GM18868 (cell line): ENCODE measurements around the gene SPAG16.
"Not testable (repeated sequence)": the region's sequence is repeated elsewhere in the genome, so short reads cannot be mapped to it uniquely, and the experiment has no call there.

Source experiments
- ATAC-seq: cut with Tn5 transposase; IDR thresholded peaks from one replicate; pipeline ENCODE4 v1.9.1; 2021; ENCODE audit warnings: mild to moderate bottlenecking, moderate library complexity; ENCODE audit not compliant: unreplicated experiment

The SPAG16 gene

DNA sequence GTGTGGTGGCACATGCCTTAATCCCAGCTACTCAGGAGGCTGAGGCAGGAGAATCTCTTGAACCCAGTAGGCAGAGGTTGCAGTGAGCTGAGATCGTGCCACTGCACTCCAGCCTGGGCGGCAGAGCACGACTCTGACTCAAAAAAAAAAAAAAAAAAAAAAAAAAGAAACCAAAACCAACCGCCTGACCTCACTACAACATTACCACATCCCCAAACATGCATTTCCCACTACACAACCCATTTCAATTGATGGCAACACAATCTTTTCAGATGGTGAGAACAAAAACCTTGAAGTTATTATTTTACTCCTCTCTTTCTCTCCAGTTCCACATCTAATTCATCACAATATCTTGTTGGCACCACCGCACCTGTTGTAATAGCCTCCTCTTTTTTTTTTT, 778.0 kb downstream of the SPAG16 start:
- ATAC-seq, result not testable (repeated sequence)

DNA sequence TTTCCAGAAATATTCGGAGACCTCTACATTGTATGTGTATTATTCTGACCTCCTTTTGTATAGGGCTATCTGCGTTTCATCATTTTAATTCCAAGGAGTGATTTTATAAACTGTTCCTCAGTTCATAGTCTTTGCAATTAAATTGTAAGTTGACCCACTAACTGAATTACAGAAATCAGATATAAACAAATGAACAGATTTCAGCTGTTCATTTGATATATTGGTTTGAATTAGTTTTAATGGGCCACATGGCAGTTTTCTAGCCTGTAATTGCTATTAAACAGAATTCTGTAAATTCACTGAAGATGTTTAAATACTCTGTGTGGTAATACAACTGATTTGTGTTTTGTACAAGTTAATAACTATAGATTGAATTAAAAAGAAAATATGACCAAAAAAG, 780.2 kb downstream of the SPAG16 start:
- no peak for ATAC-seq

DNA sequence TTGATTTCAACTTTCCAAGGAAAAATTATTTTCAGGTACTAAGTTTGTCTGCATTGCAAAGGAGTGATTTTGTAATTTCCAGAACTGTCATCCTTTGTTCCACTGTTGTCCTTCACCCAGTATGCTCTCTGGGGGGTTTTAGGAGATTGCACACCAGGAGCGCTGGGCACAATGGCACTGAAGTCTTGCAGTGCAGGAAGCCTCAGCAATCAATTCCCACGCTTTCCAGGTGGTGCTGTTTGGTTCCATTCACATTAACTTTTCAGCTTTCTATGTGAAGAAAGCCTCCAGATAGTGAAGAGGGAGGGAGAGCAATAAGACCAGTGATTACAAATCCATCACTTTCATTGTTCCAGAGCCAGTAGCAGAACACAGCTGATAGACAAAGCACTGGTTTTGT, 782.6 kb downstream of the SPAG16 start:
- ATAC-seq, result no peak

DNA sequence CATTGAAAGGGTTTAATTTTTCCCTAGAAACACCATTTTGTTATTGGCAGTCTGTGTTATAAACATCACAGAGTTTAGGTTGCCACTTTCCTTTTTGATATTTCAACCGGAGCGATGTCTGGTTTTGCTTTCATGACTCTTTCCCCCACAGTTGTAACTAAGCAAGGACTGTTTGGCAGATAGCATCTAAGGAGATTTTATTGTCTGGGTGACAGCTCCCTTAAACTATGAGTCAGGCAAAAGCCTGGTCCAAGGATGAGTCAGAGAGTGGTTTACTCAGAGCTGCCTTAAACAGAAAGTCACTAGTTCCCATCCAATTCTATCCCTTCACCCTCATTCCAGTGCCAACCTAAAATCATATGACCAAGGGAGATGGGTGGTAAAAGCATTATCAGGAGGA, 785.0 kb downstream of the SPAG16 start:
- ATAC-seq, result peak; percentile 87

DNA sequence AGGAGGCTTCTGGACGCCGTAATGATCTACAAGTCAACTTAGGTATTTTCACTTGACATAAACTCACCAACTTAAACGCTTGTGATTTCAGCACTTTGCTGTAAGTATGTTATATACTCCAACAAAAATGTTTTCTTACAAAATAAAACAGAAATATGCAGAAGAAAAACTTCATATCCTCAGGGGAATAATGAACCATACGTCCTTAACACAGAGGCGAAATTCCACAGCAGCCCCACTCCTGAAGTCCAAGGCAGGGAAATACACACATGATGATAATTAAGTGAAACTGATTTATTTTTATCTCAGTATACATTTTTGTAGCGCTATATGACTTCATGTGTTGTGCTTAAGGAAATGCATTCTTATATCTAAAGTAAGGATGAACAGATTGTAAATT, 791.2 kb downstream of the SPAG16 start:
- ATAC-seq, result no peak

DNA sequence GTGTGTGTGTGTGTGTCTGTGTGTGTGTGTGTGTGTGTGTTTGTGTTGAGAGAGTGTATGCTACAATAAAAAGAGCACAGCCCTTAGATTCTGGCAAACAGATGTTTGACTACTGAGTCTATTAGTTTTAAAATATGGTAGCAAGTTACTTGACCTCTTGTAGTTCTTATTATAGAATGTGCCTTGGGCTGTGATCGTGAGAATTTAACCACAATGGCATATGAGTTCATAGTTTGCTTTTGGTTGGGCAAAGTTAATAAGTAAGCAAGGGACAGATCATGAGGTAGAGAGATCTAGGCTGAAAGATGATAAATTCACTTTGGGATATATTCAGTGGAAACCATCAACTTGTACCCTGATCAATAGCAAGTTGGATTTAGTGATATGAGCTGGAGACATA, 792.3 kb downstream of the SPAG16 start:
- no peak for ATAC-seq

DNA sequence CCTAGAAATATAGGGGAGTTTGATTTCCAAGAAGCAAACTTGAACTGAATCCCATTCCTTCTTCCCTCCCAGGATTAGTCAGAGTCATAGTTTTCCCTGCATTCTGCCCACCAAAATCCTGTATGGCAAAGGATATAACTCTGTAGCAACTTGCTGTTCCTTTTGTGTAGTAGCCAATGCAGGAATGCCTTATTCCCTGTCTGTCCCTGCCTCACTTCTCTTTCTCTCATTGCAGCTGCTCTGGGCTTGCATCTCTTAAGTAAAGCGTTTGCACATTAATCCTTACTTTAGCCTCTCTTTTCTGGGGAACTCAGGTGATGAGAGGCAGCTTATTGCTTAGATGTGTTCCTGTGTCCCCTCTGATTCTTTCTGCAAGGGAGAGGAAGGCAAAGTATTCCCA, 793.5 kb downstream of the SPAG16 start:
- no peak for ATAC-seq

DNA sequence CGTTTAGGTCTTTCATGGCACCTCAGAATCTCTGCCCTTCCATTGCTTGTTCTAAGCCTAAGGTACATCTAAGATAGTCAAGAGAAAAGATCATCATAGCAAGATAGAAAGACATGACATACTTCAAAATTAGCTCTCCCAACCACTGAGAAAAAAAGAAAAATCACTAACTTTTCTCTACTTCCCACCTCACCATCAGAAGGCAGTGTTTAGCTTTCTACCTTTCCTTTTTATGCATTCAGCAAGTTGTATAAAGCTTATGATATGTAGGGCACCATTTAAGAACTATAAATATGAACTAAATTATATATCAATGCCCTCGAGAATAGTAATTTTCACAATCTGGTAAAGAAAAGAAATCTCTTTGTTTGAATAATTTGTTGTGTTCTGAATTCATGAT, 794.8 kb downstream of the SPAG16 start:
- ATAC-seq, result no peak

DNA sequence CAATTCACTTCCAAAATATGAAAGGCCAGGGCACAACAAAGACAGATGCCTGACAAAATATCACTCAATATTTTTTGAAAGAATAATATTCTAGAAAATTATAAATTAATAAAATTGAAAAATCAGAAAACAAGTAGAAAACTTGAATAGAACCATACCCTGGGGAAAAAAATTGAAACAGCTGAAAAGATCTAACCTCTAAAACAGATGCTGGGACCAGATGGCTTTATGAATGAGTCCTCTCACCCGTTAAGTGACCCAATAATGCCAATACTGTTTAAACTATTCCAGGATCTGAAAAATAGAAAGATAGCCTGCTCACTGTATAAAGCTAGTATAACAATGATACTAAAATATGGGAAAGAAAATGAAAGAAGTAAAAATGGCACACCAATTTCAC, 804.3 kb downstream of the SPAG16 start:
- ATAC-seq, result no peak

DNA sequence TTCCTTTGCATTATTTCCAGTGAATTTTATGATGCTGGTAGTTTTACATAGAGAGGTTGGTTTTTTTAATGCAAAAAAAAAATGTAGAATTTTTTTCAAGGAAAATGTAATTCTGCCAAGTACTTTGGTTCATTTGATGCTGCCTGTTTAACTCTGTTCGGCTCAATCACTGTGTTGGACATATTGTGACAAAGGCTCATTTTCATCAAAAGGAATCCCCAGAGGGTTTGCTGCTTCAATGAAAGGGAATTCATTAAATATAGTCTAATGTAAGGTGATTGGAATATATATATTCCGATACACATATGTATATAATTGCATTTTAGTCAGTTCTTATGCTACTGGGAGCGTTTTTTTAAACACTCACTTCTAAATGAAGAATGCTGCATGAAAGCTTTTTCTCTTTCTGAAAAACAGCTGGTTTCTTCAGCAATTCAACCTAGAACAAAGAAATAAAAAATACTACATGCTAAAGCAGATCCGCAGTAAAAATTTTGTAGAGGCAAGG, 812.0 kb downstream of the SPAG16 start:
- no peak for ATAC-seq

DNA sequence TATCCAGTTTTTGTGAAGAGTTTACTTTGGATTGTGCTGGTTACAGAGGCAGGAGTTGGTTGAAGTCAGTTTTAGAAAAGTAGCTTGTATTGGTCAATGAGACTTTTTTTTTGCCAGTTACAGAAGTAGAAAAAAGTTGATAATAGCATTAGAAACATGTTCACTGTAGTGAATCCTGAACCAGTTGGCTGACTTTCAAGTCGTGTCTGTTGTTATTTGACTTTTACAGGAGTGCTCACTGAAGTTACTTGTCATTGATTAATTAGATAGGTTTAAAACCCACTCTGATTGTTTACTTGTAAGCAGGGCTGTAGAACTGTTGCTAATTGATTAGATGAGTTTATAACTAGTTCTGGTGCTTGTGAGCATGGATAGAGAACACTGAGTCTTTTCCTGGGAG, 814.5 kb downstream of the SPAG16 start:
- ATAC-seq, result no peak

DNA sequence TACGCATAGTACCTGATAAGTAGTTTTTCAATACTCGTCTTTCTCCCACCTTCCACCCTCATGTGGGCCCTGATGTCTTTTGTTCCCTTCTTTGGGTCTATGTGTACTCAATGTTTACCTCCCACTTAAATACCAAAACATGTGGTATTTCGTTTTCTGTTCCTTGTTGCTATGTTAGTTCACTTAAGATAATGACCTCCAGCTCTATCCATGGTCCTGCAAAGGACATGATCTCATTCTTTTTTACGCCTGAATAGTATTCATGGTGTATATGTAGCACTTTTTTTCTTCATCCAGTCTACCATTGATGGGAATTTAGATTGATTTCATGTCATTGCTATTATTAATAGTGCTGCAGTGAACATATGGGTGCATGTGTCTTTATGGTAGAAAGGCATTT, 816.2 kb downstream of the SPAG16 start:
- no peak for ATAC-seq

DNA sequence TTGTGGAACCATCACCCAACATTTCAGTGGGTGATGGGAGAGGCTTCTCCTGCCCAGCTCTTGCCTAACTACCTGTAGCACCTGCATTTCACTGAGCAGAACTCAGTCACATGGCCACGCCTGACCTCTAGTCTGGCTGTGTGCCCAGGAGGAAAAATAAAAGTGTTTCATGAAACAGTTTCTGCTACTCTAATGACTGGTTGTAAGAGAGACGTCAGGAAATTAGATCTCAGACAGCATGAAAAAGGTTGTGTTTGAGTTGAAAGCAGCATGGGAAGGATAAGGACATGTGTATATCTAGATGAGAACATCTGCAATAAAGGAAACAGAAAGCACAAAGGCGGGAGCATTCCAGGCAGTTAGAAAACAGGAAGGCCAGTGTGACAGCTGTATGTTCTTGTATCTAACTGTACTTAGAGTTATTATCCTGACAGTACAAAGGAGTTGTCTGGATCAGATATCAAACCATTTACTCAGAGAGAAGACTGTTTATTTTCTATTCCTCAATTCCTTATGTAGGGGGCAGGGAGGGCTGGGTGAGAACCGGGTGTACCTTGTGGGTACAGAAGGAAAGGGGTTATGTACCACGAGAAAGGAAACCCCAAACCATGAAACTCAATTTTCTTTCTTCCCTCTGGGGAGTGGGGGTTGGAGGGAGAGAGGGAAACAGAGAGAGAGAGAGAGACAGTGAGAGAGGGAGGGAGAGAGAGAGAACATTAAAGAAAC, 819.2 kb downstream of the SPAG16 start:
- ATAC-seq, result no peak

DNA sequence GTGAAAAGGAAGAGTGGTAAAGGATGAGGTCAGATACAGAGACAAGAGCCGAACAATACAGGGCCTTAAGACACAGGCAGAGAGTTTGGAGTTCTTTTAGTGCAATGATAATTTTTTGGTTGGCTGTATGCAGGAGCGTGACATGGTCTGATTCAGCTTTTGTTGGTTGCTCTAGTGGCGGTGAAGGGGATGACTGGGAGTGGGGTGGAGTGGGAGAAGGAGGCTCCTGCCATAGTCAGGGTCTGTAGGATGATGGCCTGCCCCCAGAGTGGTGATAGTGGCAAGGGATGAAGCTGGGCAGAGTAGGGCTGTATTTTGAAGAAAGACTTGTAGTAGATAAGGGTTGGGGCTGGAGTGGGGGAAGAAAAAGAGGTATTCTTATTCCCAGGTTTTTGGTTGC, 820.0 kb downstream of the SPAG16 start:
- ATAC-seq, result no peak

DNA sequence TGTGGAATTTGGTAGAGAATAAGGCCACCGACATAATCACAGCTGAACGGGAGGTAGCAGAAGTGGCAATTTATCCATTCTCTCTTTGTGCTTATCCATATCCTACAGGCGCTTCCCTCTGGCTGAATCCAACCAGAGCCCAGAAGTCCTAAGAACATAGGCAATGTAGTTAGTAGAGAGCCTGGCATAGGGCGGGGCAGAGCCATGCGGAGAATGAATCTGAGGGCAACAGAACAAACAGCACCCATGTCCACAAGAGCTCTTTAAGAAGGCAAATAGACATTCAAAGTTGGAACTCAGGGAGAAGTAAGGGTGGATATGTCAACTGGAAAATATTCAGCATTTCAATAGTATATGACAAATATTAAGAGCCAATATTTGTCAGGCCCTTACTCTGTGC, 820.7 kb downstream of the SPAG16 start:
- no peak for ATAC-seq

DNA sequence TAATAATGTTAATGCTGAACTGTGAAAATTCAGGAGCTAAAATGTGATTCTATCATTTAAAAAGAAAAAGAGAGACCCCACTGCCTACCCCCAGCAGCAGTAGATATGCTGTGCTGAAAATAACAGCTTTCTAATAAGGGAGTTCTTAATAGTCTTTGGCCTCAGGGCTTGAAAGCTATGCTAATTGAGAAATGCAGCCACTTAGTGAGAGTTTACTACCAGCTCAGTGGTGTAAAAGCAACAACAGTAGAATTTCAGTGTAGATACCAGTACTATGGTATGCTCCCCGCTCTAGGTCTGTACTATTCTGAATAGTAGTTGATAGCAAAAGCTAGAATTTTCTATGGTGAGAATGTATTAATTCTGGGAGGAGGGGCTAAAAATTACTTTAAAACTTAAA, 823.5 kb downstream of the SPAG16 start:
- no peak for ATAC-seq

DNA sequence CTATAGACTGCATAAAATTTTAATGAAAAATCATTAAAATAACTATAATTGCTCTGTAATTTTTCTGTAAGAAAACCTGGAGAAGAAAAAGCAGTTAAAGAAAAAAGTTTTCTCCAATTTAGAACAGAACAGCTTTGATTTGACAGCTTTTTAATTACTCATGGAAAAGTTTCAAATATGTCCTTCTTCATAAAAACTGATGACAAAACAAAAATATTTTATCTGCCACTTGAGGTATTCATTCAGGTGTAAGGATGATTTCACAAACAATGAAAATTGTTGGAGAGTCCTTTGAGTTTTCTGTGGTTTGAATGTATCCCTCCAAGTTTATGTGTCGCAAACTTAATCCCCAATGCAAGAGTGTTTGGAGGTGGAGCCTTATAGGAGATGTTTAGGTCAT, 824.3 kb downstream of the SPAG16 start:
- no peak for ATAC-seq

DNA sequence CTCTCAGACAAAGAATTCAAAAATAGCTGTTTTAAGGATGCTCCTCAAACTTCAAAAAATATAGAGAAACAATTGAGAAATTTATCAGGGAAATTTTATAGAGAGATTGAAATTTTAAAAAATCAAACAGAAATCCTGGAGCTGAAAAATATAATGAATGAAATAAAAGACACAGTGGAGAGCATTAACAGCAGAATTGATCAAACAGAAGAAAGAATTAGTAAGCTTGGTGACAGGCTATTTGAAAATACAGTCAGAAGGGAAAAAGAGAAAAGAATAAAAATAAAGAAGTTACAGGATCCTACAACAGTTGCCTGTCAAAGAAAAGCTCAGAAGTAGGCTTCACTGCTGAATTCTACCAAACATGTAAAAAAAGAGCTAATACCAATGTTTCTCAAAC, 832.8 kb downstream of the SPAG16 start:
- no peak for ATAC-seq

DNA sequence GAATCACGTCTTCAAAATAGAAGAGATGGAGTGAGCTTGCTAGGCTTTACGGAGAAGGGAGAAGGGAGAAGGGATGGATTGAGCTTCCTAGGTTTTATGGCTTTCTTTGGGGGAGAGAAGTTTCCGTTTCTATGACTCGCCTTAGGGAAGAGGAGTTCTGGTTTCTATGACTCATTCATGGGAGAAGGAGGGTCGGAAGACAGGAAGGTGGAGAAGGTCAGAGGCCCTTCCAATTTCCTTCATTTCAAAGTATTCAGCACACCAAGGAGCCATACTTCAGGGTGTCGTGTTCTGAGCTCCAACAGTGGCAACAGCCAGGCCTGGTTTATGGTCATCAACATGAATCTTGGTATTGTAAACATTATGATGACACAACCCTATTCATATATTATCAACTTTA, 841.9 kb downstream of the SPAG16 start:
- no peak for ATAC-seq

DNA sequence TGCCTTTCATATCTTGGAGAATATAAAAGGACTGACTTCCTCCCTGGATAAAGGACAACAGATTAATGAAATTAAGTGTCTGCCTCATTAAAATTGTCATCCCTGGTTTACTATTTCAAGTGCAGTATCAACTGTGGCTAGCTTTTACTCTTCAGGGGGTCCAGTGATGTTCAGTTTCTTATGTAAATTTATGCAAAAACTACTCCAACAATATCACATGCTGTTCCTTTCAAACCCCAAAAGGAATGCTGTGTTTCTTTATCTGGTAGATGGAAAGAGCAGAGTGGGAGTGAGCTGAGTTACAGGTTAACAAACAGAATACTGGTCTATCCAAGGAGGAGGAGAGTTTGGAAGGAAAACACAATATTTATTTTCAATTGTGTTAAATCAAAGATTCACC, 842.9 kb downstream of the SPAG16 start:
- ATAC-seq, result no peak

DNA sequence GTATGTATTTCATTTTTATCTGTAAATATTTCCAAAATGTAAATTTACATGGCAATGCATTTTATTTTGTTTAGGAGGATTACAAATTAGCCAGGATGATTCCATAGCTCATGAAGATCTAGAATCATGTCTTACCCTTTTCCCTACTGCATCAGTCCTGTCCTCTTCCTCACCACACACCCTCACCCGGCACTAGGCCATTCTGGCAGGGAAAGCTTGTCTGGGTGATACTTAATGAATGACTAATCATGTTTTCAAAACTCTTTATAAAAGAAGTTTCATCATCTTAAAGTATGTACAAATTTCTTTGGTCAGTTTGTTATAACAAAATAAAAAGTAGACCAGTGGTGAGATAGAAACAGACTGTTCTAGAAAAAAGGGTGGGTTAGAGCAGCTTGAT, 843.3 kb downstream of the SPAG16 start:
- ATAC-seq, result no peak

DNA sequence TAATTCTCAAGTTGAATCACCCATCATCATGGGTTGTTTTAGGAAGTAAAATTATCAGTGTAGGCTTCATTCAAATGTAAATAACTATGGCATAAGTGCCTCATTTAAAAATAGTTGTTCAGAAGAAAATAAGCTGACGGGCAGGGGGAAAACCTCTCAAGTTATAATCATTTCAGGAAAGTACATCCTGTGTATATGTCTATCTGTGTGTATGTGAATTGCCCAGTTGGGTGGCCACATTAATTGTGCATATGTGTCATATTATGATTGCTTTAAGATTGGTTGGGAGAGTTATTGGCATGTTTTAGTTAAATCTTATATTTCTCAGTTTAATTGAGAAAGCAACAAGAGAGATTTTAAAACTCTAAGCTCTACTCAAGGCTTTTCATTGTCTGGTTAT, 843.8 kb downstream of the SPAG16 start:
- no peak for ATAC-seq

DNA sequence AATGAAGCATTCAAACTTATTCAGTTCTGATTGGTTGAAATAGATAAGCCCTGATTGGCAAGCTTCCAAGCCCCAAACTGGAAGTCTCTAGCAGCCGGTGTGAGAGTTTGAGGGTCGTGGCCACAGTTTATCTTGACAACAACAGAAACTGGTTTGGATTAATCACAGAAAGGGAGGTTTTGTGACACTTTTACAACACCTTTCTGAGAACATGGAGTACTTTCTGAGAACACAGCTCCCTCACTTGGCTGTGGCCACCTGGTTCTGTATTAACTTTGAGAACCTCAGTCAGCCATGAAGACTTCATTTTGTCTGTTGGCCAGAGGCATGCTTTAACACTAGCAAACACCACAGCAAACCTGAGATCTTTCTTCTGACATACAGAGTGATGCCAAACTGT, 845.9 kb downstream of the SPAG16 start:
- no peak for ATAC-seq
